Smooth muscle cell (in vitro differentiated cells): ENCODE results near the gene SYNDIG1L. TPM values are rescaled to one million over a fixed set of nuclear protein-coding genes. Genes with fewer than 3 reads are reported as not detected.

ENCODE experiments used
- DNase-seq: peaks from one replicate; lab custom pipeline; 2025; ENCODE audit not compliant: unreplicated experiment; lab: John Stamatoyannopoulos, UW
- H2AFZ ChIP-seq: fragments of 200-600 bp; sonication (generic); 2 replicates; pipeline ENCODE4 v1.6.0; 2016; ENCODE audit warnings: antibody characterized with exemption, low read depth, mild to moderate bottlenecking
- H3F3A ChIP-seq: fragments of 200-600 bp; sonication (generic); 2 replicates; pipeline ENCODE4 v1.6.0; 2017; ENCODE audit warnings: antibody characterized with exemption, low read depth
- H3K27ac ChIP-seq: fragments of 200-600 bp; sonication (generic); 2 replicates; pipeline ENCODE4 v1.5.1; 2016; ENCODE audit warnings: low read depth, mild to moderate bottlenecking
- H3K27me3 ChIP-seq: fragments of 200-600 bp; sonication (generic); 2 replicates; pipeline ENCODE4 v1.6.1; 2016; ENCODE audit warnings: low read depth, mild to moderate bottlenecking
- H3K36me3 ChIP-seq: fragments of 200-600 bp; sonication (generic); 2 replicates; pipeline ENCODE4 v1.5.1; 2016; ENCODE audit warnings: low read depth
- H3K4me1 ChIP-seq: fragments of 200-600 bp; sonication (generic); 2 replicates; pipeline ENCODE4 v1.5.1; 2016; ENCODE audit warnings: low read depth
- H3K4me2 ChIP-seq: fragments of 200-600 bp; sonication (generic); 2 replicates; pipeline ENCODE4 v1.6.0; 2016; ENCODE audit warnings: mild to moderate bottlenecking
- H3K4me3 ChIP-seq: fragments of 200-600 bp; sonication (generic); 2 replicates; pipeline ENCODE4 v1.5.1; 2016; ENCODE audit warnings: mild to moderate bottlenecking
- H3K79me2 ChIP-seq: fragments of 200-600 bp; sonication (generic); 2 replicates; pipeline ENCODE4 v1.6.0; 2016; ENCODE audit warnings: low read depth, mild to moderate bottlenecking
- H3K9ac ChIP-seq: fragments of 200-600 bp; sonication (generic); 2 replicates; pipeline ENCODE4 v1.6.0; 2016; ENCODE audit warnings: low read depth
- H3K9me3 ChIP-seq: fragments of 200-600 bp; sonication (generic); replicated peaks from 2 replicates; pipeline ENCODE4 v1.5.1; 2016; ENCODE audit warnings: low read depth
- H4K20me1 ChIP-seq: fragments of 200-600 bp; sonication (generic); 2 replicates; pipeline ENCODE4 v1.6.0; 2016; ENCODE audit warnings: low read depth
- CTCF ChIP-seq: fragments of 200-600 bp; sonication (generic); IDR thresholded peaks from 2 replicates; pipeline ENCODE4 v1.5.1; 2017; ENCODE audit warnings: borderline replicate concordance, mild to moderate bottlenecking, antibody characterized with exemption; ENCODE audit not compliant: insufficient read depth, poor library complexity, severe bottlenecking
- WGBS: methylation state at CpG from one replicate; pipeline ENCODE4 v1.1.7; 2016; ENCODE audit warnings: low lambda C conversion rate; 5-methylcytosine and 5-hydroxymethylcytosine counted together
- polyA plus RNA-seq: library from polyadenylated mRNA; unstranded; fragments of >200 nt; fragmentation: Nextera tagmentation; extraction: Ambion mirVana; gene quantifications from 2 replicates; pipeline ENCODE4 v1.2.1, GENCODE V29; 2016
- total RNA-seq: library from RNA; depleted of rRNA; stranded (reverse); fragments of >200 nt; gene quantifications from 2 replicates; pipeline ENCODE4 v1.2.3, GENCODE V29; 2014

SYNDIG1L gene
- total and polyA plus RNA-seq, 2 experiments from 2014 or later = not detected

- no peak overlapping the region for H2AFZ ChIP-seq
- DNase-seq = no peak
- no peak overlapping the region for H3K4me2 ChIP-seq
- H3K27ac ChIP-seq = no peak overlapping the region
- TF ChIP-seq CTCF = no peak
- no peaks in the 10 kb centered on the region for H3K9me3 ChIP-seq
- H3F3A ChIP-seq = no peaks in the 10 kb centered on the region
- H3K9ac ChIP-seq = no peak overlapping the region
- H3K79me2 ChIP-seq = no peaks in the 10 kb centered on the region
- H3K4me3 ChIP-seq = no peak overlapping the region
- H4K20me1 ChIP-seq = no peaks in the 10 kb centered on the region
- 91% methylated on average over 3 of the region's 3 CpGs for WGBS
- no peaks in the 10 kb centered on the region for H3K4me1 ChIP-seq
- peaks cover 40% of the 10 kb centered on the region for H3K27me3 ChIP-seq
- no peaks in the 10 kb centered on the region for H3K36me3 ChIP-seq
Observed at GRCh38 chr14:74464785-74465184, 38.8 kb upstream of the SYNDIG1L start.

GRCh38 chr14:74463697-74464096 is 37.7 kb upstream of the SYNDIG1L start:
- Histone ChIP-seq H3K4me1 (no peaks in the 10 kb centered on the region), H3K79me2 (no peaks in the 10 kb centered on the region), H3K9me3 (no peaks in the 10 kb centered on the region), H3K9ac (no peak overlapping the region), H4K20me1 (no peaks in the 10 kb centered on the region), H3K4me2 (no peak overlapping the region), H3K4me3 (no peak overlapping the region), H3K27ac (no peak overlapping the region), H3K27me3 (peaks cover 38% of the 10 kb centered on the region), H3K36me3 (no peaks in the 10 kb centered on the region), H2AFZ (no peak overlapping the region), H3F3A (no peaks in the 10 kb centered on the region)
- WGBS = 90% methylated on average over 5 of the region's 5 CpGs
- no peak for DNase-seq
- TF ChIP-seq CTCF = no peak

GRCh38 chr14:74462993-74463392 is 37.0 kb upstream of the SYNDIG1L start:
- no peaks in the 10 kb centered on the region for H3K9me3 ChIP-seq
- no peaks in the 10 kb centered on the region for H3K36me3 ChIP-seq
- no peak overlapping the region for H3K4me2 ChIP-seq
- no peak overlapping the region for H3K27ac ChIP-seq
- H3K4me1 ChIP-seq = no peaks in the 10 kb centered on the region
- H4K20me1 ChIP-seq = no peaks in the 10 kb centered on the region
- no peak overlapping the region for H3K9ac ChIP-seq
- DNase-seq = no peak
- H2AFZ ChIP-seq = no peak overlapping the region
- WGBS = 95% methylated on average over 3 of the region's 3 CpGs
- H3F3A ChIP-seq = no peaks in the 10 kb centered on the region
- no peaks in the 10 kb centered on the region for H3K79me2 ChIP-seq
- TF ChIP-seq CTCF = no peak
- no peak overlapping the region for H3K4me3 ChIP-seq
- H3K27me3 ChIP-seq = peaks cover 32% of the 10 kb centered on the region

- Histone ChIP-seq H3K4me3 (no peak overlapping the region), H4K20me1 (no peaks in the 10 kb centered on the region), H3K4me1 (no peaks in the 10 kb centered on the region), H3K27me3 (peaks cover 33% of the 10 kb centered on the region), H2AFZ (no peak overlapping the region), H3K9me3 (no peaks in the 10 kb centered on the region), H3K27ac (no peak overlapping the region), H3F3A (no peaks in the 10 kb centered on the region), H3K79me2 (no peaks in the 10 kb centered on the region), H3K4me2 (peak overlapping the region; percentile 38), H3K36me3 (no peaks in the 10 kb centered on the region), H3K9ac (no peak overlapping the region)
- no peak for TF ChIP-seq CTCF
- 86% methylated on average over 6 of the region's 6 CpGs for WGBS
- no peak for DNase-seq
Observed at GRCh38 chr14:74459976-74460375, 34.0 kb upstream of the SYNDIG1L start.
